Raji (cell line): ENCODE data around the gene ANKRA2.

Experiments
- POLR2A ChIP-seq: IDR thresholded peaks from 2 replicates; pipeline ENCODE4 v1.6.1; 2011; ENCODE audit warnings: low read depth, low read length, control low read depth; ENCODE audit not compliant: insufficient read depth

ANKRA2 gene

DNA sequence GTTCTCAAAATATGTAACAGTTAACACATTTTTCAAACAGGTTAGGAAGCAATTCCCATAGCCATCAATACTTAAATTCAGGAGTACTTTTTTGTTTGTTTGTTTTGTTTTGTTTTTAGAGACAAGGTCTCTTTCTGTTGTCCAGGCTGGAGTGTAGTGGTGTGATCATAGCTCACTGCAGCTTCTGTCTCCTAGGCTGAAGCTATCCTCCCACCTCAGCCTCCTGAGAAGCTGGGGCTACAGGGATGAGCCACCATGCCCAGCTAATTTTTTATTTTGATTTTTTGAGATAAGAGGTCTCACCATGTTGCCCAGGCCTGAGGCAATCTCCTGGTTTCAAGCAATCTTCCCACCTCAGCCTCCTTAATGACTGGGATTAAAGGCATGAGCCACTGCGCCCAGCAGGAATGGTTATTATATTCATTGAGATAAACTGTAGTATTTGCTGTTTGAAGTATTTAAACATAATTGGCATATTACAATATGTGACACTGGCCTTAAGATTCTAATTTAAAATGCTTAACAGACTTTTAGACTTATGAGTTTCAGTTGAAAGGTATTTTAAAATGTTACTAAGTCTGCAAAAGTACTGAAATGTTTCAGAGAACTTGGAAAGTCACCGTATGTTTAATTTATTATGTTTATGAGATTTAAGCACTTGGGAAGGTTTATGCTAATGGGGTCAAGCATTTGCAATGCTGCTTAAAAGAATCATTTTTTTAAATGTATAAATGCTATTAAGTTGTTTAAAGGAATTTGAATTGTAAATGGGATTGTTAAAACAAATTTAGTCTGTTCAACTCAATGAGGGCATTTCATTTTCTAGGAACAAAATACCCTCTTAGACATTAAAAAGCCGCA lies 17.1 kb upstream of the ANKRA2 start:
- TF ChIP-seq POLR2A = no peak

DNA sequence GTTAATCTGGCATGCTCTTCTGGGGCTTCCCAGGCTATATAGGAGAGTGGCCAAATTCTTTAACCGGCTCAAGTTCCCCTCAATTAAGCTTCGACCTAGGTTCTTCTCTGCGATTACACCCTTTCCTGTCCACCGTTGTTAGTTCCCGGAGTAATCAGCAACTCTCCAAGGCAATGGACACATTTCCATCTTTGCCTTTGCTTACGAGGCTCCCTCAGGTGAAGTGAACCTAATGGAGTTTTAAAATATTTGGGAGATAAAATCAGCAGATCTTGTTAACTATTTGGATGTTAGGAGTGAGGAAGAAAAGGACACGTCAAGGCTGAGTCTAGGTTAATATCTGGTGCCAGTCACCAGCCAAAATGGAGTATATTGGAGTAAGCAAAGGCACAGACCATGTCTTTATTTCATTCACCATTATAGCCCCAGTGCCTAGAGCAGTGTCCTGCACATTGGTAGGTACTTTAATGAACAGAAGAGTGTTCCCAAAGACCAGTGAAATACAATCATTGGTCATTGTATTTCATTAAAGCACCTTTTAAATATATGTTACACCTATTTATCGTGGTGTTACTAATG lies 619 bp upstream of the ANKRA2 start:
- no peak for TF ChIP-seq POLR2A

DNA sequence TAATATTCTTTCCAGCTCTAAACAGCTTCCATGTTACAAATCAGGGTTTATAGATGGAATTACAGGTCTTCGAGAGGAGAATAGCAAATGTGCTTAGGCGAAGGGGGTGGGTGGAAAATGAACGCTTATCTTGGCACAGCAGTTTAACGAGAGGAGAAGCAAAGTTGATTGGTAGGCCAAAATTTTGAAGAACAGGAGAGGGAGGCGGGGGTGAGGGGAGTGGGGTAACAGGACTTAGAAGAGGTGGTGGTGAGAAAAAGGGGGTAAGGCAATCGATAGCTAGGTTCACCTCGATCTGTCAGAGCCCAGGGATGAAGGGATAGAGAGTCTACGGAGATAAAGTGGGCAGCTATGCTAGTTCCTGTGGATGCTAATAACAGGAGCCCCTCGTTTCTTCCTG lies 764 bp downstream of the ANKRA2 start:
- no peak for TF ChIP-seq POLR2A

DNA sequence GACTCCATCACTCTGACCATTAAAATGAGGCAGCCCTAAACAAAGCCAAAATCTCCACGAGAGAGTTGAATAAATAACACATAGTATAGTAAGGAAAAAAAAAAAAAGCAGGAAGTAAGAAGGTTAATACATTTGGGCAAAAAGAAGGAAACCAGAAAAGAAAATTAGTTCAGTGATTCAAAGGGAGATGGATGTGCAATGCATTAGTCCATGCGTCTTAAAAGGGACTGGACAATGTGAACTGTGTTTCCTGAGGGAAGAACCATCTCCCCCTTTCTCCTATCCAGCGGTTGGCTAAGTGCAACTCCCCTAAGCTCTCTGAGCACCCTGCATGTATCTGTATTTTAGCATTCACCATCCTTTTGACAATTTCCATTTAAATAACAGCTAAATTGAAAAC lies 1.4 kb downstream of the ANKRA2 start:
- no peak for TF ChIP-seq POLR2A

DNA sequence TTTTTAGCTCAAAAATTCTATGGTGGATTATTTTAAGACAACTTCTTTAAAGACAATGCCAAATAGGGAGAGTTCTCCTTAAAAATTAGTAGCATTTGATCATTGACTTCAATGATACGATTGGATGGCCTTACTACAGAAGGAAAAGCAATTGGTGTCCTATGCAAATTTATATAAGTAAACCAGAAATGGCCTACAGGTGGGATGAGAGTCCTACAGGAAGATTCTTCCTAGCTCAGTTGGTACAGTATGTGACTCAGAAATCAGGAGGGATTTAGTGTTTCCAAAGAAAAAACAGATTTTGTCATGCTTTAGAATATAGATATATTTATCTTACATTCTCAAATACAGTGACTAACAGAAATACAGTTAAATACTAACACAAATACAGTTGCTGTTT lies 6.5 kb downstream of the ANKRA2 start:
- no peak for TF ChIP-seq POLR2A

DNA sequence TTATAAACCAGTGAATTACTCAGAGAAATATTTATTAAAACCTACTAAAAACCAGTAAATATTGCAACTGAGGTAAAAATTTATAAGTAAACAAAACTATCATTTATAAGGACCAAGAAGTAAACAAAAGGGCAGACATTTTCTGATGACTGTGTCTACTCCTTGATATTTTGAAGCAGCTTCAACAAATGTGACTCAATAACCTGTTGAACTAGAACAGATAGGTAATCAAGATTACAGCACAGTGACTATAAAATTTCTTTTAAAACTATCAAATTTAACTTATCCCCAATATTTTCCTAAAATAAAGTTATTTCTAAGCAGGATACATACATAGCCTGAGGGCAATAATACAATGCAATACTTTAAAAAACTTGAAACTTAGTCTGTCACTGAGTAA lies 12.8 kb downstream of the ANKRA2 start:
- TF ChIP-seq POLR2A = no peak

DNA sequence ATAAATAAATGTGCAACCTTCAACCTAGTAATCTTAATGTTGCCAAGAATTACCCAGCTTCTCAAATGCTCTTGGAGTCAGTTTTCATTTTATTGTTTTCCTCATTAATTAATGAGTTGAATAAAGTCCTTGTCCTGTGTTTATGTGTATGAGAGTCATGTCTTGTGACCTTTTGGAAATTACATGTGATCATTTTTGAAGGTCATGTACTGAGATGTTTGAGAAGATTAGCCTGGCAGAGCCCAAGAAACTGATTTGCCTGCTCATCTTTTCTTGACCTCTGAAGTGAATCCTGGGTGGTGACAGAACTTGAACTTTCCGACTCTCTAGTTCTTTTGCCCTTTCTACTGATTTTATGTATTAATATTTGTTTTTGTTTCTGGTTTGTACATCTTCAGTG lies 15.4 kb downstream of the ANKRA2 start:
- TF ChIP-seq POLR2A = no peak

DNA sequence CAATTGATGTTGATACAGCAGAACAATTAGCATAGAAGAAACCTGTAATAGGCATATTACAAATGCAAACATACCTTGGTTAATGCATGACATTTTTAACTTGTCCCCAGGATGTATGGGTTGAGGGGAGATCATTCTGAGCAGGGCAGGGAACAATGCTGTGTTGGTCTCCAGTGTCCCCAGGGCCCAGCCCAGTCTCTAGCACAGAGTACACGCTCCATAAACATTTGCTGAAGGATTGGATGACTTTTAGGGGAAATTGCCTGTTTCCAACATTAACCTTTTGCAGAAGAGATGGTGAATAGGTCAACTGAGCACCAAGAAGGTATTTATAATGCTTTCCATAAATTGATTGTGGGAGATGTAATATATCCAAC lies 20.0 kb downstream of the ANKRA2 start:
- TF ChIP-seq POLR2A = no peak

DNA sequence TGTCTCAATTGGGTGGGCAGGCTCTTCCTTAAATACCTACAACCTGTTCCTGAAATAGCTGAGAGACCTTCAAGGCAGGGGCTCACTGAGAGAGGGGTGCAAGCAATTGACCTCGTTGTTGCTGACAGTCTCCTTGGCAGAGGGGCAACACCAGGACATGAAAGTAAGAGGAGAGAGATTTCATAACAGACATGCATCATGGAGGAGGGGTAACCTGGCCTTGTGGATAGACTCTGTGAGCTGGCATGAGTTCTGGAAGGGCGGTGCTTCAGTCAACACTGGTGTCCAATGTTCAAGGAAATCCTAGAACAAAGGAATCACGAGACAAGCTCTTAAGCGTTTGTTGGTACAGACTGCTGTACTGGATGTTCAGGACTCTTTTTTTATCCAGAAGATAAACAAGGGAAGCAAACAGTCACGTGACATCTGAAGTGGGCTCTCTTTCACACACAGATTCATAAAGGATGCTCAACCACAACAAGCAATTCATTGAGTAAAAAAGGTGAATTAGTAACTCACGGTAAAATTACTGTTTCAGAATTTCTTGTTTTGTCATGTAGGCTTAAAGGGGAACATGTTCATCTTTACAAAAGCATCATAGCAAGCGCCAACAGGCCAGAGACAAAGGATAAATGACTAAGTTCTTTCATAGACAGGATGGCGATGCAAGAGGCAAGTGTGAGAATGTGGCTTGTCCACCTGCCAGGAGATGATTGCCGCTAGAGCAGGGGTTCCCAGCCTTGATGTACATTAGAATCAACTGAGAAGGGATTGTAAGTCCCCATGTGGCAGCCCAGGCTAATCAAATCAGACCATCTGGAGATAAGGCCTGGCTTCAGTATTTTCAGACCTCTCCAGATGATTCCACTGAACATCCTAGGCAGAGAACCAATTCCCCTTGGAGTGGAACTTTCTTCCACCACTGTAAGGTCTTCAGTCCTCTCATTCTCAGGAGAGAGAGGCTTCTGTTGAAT lies 20.7 kb downstream of the ANKRA2 start:
- no peak for TF ChIP-seq POLR2A

DNA sequence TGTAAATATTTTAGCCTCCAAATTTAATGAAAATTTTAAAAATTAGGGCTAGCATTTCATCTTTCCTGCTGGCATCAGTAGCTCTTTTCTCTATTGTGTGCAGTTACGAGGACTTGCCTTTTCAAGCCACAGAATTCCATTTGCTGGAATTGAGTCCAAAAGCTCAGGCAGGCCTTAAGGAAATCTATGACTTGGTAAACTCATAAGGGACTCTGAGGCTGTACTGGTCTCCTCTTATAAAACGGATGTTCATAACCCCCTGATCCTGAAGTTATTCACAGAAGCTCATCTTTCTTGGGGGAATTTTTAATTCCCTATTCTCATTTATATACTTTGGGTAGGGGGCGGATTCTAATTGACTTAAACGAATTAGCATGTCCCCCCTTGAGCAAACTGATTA lies 23.4 kb downstream of the ANKRA2 start:
- TF ChIP-seq POLR2A = no peak

DNA sequence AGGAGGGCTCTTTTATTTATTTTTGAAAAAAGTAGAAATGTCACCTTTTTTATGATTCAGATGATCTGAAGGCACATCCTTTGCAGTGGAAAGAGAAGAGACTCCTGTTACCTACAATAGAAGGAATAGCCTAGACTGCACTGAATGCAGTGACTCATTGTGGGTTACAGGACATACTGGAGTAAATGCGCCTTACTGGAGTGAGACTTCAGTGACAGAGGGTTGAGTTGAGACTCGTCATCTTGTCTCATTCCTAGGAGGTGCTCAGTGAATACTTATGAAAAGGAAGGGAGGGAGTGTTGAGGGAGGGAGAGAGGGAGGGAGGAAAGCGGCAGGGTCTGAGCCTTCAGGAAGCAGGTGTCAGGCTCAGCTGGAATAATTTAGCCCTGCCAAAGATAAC lies 25.2 kb downstream of the ANKRA2 start:
- TF ChIP-seq POLR2A = no peak

DNA sequence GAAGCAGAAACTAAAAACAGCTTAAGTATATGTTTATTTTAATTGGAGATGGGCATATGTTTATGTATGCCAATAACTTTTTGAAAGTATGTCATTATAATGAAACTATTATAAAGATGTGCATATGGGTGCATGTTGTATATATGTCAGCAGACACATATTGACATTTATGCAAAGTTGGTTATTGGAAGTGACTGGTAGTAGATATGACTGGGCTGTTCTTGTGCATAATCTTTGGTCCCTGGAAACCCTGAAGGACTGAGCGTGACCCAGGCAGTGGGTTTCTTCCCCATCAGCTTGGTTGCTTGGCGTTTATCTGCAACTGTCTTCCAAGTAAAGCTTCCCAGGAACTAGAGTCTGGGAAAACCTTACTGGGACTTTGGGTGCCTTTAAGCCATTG lies 25.7 kb downstream of the ANKRA2 start:
- TF ChIP-seq POLR2A = no peak

DNA sequence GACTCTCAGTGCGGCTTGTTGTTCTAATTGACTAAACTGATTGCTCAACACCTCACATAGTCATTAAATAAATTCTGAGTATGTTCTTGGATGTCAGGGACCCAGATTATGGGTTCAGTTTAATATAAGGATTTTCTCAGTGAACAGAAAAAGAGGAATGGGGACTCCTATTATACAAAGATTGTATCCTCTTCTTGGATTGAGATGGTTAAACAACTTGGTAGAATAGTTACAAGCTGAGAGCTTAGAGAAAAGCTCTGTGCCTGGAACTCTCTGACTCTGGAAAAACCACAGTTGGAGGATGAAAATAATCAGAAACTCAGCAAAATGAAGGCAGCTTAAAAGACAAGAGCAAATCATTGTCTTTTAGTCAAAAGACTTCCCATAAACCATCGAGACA lies 30.5 kb downstream of the ANKRA2 start:
- no peak for TF ChIP-seq POLR2A

DNA sequence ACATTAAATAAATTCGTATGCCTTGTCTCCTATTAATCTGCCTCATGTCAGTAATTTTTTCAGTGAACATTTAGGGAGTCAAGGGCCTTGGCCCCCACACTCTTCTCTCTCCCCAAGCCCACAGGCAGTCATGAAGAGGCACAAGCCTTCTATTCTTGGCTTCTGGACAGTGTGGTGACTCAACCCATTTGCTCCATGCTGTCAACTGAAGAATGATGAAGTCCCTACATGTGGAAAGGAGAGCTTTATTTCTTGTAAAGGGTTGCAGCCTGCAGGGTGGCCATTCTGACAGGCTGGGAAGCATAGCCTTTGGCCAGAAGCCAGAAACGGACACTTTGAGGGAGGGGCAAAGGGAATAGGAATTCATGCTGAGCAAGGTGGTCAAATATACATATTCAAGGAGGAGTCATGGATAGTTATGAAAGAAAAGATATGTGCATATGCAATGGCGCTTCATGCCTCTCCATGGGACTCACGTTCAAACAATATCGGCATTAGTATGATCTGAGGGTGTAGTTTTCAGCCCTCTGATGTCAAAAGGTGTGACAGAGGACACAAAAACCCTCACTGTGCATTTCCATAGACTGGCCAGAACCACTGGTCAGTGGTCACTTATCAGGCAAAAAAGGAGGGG lies 31.3 kb downstream of the ANKRA2 start:
- no peak for TF ChIP-seq POLR2A

DNA sequence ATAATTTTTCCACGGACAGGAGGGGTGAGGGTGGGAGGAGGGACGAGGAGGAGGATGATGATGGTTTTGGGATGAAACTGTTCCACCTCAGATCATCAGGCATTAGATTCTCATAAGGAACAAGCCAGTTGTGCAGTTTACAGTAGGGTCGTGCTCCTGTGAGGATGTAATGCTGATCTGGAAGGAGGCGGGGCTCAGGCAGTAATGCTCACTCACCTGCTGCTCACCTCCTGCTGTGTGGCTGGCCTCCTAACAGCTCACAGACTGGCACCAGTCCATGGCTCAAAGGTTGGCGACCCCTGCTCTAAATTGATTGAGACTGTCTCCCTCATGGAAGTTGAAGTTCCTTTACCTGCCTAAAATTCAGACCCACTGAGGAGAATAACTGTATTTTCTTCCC lies 33.2 kb downstream of the ANKRA2 start:
- TF ChIP-seq POLR2A = no peak
